Lower leg skin (tissue), 3 donors: ENCODE measurements around the gene TRIM44.

Experiments
- POLR2A ChIP-seq, 2 donors: fragments of 450-650 bp; IDR thresholded peaks; one replicate each; pipeline ENCODE4 v1.6.1; 2016 to 2017; ENCODE audit warnings: antibody characterized with exemption in 2 of 2, mild to moderate bottlenecking in 1 of 2, moderate library complexity in 1 of 2
- TF ChIP-seq, protein P1 (sequence below), 3 donors: fragments of 450-650 bp; IDR thresholded peaks; one replicate each; pipeline ENCODE4 v1.5.1; 2016; ENCODE audit warnings: antibody characterized with exemption in 3 of 3, mild to moderate bottlenecking in 3 of 3, moderate library complexity in 2 of 3

DNA sequence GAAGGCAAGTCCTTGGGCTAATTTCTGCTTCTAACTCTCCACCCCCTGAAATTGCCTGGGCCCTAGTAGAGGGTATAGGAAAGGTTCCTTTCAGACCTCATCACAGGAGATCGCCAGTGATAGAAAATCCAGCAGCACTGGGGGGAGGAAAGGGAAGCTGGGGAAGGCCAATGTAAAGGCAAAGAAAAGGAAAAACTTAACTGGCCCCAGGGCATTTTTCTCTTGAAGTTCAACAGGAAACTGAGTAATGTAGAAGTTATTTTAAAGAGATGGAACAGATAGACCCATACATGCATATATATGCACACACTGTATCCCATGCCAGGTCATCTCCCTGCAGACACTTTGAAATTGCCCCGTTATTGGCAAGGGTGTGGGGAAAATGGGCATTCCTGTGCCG, 134.0 kb downstream of the TRIM44 start:
- TF ChIP-seq, protein P1, sequence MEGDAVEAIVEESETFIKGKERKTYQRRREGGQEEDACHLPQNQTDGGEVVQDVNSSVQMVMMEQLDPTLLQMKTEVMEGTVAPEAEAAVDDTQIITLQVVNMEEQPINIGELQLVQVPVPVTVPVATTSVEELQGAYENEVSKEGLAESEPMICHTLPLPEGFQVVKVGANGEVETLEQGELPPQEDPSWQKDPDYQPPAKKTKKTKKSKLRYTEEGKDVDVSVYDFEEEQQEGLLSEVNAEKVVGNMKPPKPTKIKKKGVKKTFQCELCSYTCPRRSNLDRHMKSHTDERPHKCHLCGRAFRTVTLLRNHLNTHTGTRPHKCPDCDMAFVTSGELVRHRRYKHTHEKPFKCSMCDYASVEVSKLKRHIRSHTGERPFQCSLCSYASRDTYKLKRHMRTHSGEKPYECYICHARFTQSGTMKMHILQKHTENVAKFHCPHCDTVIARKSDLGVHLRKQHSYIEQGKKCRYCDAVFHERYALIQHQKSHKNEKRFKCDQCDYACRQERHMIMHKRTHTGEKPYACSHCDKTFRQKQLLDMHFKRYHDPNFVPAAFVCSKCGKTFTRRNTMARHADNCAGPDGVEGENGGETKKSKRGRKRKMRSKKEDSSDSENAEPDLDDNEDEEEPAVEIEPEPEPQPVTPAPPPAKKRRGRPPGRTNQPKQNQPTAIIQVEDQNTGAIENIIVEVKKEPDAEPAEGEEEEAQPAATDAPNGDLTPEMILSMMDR (IDR thresholded peaks at IDR 0.05) = no peak
- TF ChIP-seq POLR2A (IDR thresholded peaks at IDR 0.05) = no peak
